Breast epithelium (tissue), 3 donors: Measurements from ENCODE around the gene SLC25A20.

ENCODE experiments used
- POLR2A ChIP-seq: fragments of 450-650 bp; IDR thresholded peaks from one replicate; pipeline ENCODE4 v1.6.1; 2016; ENCODE audit warnings: antibody characterized with exemption, mild to moderate bottlenecking, moderate library complexity
- TF ChIP-seq, protein P1 (sequence below), 3 donors: fragments of 450-650 bp; IDR thresholded peaks; one replicate each; pipeline ENCODE4 v1.5.1; 2016 to 2017; ENCODE audit warnings: antibody characterized with exemption in 3 of 3, mild to moderate bottlenecking in 3 of 3, moderate library complexity in 3 of 3

DNA sequence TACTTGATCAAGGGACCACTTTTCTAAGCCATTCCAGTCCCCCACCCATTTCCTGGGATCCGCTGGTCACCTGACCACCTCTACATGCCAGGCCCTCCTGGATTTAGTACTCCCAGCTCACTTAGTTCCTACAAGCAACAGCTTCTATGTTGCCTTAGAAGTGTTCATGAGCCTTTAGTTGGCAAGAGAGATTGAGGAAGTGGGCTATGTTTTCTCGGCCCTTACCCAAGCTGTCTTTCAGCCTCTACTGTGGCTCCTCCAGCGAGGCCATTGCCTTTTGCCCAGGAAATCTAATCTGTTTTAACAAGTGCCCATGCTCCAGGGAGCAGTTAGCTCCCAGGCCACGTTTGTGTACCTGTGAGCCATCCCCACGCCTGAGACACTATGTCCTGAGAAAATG is 46.5 kb downstream of the SLC25A20 start:
- TF ChIP-seq, protein P1, sequence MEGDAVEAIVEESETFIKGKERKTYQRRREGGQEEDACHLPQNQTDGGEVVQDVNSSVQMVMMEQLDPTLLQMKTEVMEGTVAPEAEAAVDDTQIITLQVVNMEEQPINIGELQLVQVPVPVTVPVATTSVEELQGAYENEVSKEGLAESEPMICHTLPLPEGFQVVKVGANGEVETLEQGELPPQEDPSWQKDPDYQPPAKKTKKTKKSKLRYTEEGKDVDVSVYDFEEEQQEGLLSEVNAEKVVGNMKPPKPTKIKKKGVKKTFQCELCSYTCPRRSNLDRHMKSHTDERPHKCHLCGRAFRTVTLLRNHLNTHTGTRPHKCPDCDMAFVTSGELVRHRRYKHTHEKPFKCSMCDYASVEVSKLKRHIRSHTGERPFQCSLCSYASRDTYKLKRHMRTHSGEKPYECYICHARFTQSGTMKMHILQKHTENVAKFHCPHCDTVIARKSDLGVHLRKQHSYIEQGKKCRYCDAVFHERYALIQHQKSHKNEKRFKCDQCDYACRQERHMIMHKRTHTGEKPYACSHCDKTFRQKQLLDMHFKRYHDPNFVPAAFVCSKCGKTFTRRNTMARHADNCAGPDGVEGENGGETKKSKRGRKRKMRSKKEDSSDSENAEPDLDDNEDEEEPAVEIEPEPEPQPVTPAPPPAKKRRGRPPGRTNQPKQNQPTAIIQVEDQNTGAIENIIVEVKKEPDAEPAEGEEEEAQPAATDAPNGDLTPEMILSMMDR (IDR thresholded peaks at IDR 0.05), result no peak
- TF ChIP-seq POLR2A, result no peak
